ENCODE data around the gene THOC2. TPM values are rescaled to one million over a fixed set of nuclear protein-coding genes. Genes with fewer than 3 reads are reported as not detected.
"Not testable (repeated sequence)": the region's sequence is repeated elsewhere in the genome, so short reads cannot be mapped to it uniquely, and the experiment has no call there.

THOC2 gene
- 41.4 TPM for polyA plus RNA-seq

- Mint-ChIP-seq H3K4me3 (peak within 1 kb of the TSS; percentile 94 to 99 (median 98)), H3K27ac (peak within 1 kb of the TSS; percentile 89 to 99 (median 94)), H3K4me1 (peaks cover 19 to 24% (median 19%) of the 10 kb centered on the region in 3 donors), H3K9me3 (no peaks in the 10 kb centered on the region), H3K27me3 (no peaks in the 10 kb centered on the region), H3K36me3 (no peaks in the 10 kb centered on the region)
Measured at GRCh38 chrX:123732670-123733363, at the start of gene THOC2. TSS of gene THOC2 (minus strand) at chrX:123733052. CDS start at chrX:123733022, 30 bp downstream.

DNA sequence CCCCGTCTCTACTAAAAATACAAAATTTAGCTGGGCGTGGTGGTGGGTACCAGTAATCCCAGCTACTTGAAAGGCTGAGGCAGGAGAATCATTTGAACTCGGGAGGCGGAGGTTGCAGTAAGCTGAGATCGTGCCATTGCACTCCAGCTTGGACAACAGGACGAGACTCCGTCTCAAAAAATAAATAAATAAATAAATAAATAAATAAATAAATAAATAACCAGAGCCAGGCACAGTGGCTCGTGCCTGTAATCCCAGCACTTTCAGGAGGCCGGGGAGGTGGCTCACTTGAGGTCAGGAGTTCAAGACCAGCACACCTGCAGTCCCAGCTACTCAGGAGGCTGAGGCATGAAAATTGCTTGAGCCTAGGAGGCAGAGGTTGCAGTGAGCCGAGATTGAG lies 48.9 kb upstream of the THOC2 start:
- not testable (repeated sequence) for H3K4me3 Mint-ChIP-seq, H3K27ac Mint-ChIP-seq, H3K27me3 Mint-ChIP-seq, H3K9me3 Mint-ChIP-seq, H3K36me3 Mint-ChIP-seq
- peaks cover 4 to 10% (median 7%) of the 10 kb centered on the region in 3 donors for H3K4me1 Mint-ChIP-seq

DNA sequence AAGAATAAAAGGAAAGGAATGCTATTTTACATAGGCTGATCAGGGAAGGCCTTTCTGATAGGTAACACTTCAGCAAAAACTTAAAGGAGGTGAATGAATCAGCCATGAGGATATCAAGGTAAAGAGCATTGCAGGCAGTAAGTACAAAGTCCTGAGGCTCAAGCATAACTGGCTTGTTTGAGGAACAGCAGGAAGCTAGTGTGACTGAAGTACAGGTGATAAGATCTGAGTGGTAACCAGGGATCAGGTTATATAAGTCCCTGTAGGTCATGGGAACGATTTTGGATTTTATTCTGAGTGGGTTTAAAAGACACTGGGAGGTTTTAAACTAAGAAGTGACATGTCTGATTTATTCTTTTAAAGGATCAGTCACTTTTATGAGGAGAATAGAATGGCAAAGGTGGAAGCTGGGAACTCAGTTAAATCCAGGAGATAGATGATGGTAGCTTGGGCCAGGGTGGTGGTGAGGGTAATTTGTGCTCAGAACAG lies 47.1 kb upstream of the THOC2 start:
- Mint-ChIP-seq H3K9me3 (no peaks in the 10 kb centered on the region), H3K36me3 (no peaks in the 10 kb centered on the region), H3K4me3 (no peak overlapping the region), H3K4me1 (peaks cover 2 to 7% (median 4%) of the 10 kb centered on the region in 3 donors), H3K27me3 (no peaks in the 10 kb centered on the region), H3K27ac (peak overlapping the region in 1 of 3 donors; percentile 40)

- H3K36me3 Mint-ChIP-seq, result no peaks in the 10 kb centered on the region
- no peaks in the 10 kb centered on the region for H3K27me3 Mint-ChIP-seq
- no peak overlapping the region for H3K27ac Mint-ChIP-seq
- H3K4me3 Mint-ChIP-seq, result no peak overlapping the region
- H3K9me3 Mint-ChIP-seq, result peaks cover 2 to 6% (median 3%) of the 10 kb centered on the region in 3 donors
- H3K4me1 Mint-ChIP-seq, result no peaks in the 10 kb centered on the region
Measured at GRCh38 chrX:123773258-123773988, 40.6 kb upstream of the THOC2 start.

DNA sequence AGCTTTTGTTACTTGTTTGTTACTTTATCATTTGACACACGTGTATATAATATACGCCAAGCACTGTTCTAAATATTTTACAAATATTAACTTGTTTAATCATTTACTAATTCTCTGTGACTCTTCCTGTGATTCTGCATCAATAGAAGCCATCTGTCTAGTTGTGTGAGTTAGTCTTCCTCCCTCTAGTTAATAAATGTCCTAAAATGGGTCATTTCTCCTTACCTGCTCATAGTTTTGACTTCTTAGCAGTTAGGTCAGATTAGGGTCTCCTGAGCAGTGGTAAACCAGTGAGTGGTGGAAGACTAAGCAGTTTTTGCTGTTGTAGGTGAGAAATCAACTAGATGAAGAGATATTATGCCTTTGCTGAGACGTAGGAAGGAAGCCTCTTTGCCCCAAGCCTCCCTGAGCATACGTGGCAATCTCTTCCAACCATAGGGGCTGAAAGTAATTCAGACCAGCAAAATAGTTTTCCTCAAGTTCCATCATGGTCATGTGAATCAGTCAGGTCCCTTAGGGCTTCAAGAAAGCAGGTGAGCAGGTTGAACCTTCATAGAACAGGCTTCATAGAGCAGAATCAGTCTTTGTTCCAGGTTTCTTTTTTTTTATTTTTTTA lies 38.7 kb upstream of the THOC2 start:
- H3K36me3 Mint-ChIP-seq, result no peaks in the 10 kb centered on the region
- H3K4me3 Mint-ChIP-seq, result no peak overlapping the region
- peaks cover 0 to 4% (median 0%) of the 10 kb centered on the region in 3 donors for H3K4me1 Mint-ChIP-seq
- H3K27me3 Mint-ChIP-seq, result no peaks in the 10 kb centered on the region
- no peak overlapping the region for H3K27ac Mint-ChIP-seq
- peaks cover 2 to 6% (median 3%) of the 10 kb centered on the region in 3 donors for H3K9me3 Mint-ChIP-seq

- no peaks in the 10 kb centered on the region for H3K36me3 Mint-ChIP-seq
- H3K9me3 Mint-ChIP-seq, result peaks cover 0 to 2% (median 2%) of the 10 kb centered on the region in 3 donors
- peak overlapping the region; percentile 79 to 96 (median 92) for H3K4me3 Mint-ChIP-seq
- peaks cover 2 to 11% (median 7%) of the 10 kb centered on the region in 3 donors for H3K4me1 Mint-ChIP-seq
- H3K27ac Mint-ChIP-seq, result peak overlapping the region in 1 of 3 donors; percentile 68
- H3K27me3 Mint-ChIP-seq, result no peaks in the 10 kb centered on the region
Measured at GRCh38 chrX:123764967-123765871, 32.4 kb upstream of the THOC2 start.

DNA sequence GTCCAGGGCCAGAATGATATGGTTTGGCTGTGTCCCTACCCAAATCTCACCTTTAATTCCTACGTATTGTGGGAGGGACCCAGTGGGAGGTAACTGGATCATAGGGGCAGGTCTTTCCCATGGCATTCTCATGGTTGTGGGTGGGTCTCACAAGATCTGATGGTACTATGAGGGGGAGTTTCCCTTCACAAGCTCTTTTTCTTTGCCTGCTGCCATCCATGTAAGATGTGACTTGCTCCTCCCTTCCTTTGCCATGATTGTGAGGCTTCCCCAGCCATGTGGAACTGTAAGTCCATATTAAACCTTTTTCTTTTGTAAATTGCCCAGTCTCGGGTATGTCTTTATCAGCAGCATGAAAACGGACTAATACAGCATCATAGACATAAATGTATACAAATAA lies 27.0 kb upstream of the THOC2 start:
- H3K4me3 Mint-ChIP-seq, H3K27me3 Mint-ChIP-seq, H3K9me3 Mint-ChIP-seq, H3K36me3 Mint-ChIP-seq, H3K27ac Mint-ChIP-seq, H3K4me1 Mint-ChIP-seq: not testable (repeated sequence)

- H3K27ac Mint-ChIP-seq, H3K9me3 Mint-ChIP-seq, H3K4me3 Mint-ChIP-seq, H3K4me1 Mint-ChIP-seq, H3K36me3 Mint-ChIP-seq, H3K27me3 Mint-ChIP-seq: not testable (repeated sequence)
Measured at GRCh38 chrX:123757794-123758193, 24.9 kb upstream of the THOC2 start.

GRCh38 chrX:123756320-123756719 lies 23.5 kb upstream of the THOC2 start:
- H3K27me3 Mint-ChIP-seq, result no peaks in the 10 kb centered on the region
- H3K4me1 Mint-ChIP-seq, result no peaks in the 10 kb centered on the region
- peaks cover 1% of the 10 kb centered on the region for H3K36me3 Mint-ChIP-seq
- H3K27ac Mint-ChIP-seq, result no peak overlapping the region
- H3K9me3 Mint-ChIP-seq, result peaks cover 0 to 8% (median 3%) of the 10 kb centered on the region in 3 donors
- H3K4me3 Mint-ChIP-seq, result no peak overlapping the region

DNA sequence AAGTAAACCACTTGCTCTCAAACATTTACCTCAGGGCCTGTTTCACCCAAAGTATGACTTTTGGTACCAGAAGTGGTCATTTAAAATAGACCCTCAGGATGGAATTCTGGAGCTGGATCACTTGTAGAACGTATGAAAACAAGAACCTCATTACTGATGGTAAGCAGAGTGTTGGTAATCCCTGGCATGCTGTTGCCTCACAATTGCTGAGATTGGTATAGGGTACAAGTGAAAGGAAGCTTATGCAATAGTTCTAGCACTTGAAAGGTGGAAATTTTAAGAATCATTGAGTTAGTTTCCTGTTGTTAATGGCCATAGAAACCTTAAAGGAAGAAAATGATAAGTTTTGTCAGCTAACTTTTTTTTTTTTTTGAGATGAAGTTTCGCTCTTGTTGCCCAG lies 22.3 kb upstream of the THOC2 start:
- H3K36me3 Mint-ChIP-seq, result peaks cover 1% of the 10 kb centered on the region
- H3K4me3 Mint-ChIP-seq, result no peak overlapping the region
- H3K9me3 Mint-ChIP-seq, result peaks cover 0 to 8% (median 3%) of the 10 kb centered on the region in 3 donors
- H3K4me1 Mint-ChIP-seq, result no peaks in the 10 kb centered on the region
- H3K27me3 Mint-ChIP-seq, result no peaks in the 10 kb centered on the region
- no peak overlapping the region for H3K27ac Mint-ChIP-seq

DNA sequence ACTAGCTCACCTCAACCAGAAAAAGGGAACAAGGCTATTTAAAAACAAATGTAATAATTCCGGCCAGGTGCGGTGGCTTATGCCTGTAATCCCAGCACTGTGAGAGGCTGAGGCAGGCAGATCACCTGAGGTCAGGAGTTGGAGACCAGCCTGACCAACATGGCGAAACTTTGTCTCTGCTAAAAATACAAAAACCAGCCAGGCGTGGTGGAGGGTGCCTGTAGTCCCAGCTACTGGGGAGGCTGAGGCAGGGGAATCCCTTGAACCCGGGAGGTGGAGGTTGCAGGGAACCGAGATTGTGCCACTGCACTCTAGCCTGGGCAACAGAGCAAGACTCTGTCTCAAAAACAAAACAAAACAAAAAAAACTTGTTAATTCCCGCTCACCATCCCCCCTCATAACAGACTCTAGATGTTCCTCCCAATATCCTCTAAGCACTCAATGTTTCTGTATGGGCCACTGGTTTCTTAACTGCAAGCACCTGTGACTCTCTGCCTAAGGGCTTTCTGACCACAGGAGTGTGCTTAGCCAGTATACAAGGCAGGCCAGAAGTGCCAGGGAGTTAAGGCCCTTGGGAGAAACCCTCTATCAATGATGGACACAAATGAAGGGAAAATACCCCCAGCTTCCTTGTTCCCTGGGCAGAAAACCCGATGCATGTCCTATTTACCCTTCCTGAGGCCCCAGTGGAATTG lies 21.0 kb upstream of the THOC2 start:
- no peak overlapping the region for H3K27ac Mint-ChIP-seq
- no peak overlapping the region for H3K4me3 Mint-ChIP-seq

DNA sequence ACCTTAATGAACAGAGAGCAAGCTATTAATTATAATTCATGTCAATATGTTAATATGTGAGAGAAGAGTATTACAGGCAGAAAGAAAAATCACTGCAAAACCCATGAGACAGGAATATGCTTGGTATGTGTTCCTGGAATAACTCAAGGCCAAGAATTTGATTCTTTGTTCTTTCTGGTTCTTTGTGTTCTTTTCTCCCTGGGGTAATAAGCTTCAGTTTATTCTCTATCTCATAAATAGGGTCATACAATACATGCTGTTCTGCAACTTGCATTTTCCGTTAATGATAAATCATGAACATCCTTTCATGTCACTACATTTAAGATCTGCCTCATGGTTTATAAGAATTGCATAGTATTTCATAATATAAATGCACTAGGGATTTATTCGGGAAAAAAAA lies 16.8 kb upstream of the THOC2 start:
- H3K27ac Mint-ChIP-seq, result no peak overlapping the region
- H3K4me3 Mint-ChIP-seq, result no peak overlapping the region
- H3K36me3 Mint-ChIP-seq, result peaks cover 1% of the 10 kb centered on the region
- no peaks in the 10 kb centered on the region for H3K27me3 Mint-ChIP-seq
- no peaks in the 10 kb centered on the region for H3K4me1 Mint-ChIP-seq
- H3K9me3 Mint-ChIP-seq, result no peaks in the 10 kb centered on the region

More for the DNA sequence above, 21.0 kb upstream of the THOC2 start:
- Mint-ChIP-seq H3K36me3 (peaks cover 1% of the 10 kb centered on the region), H3K9me3 (peaks cover 0 to 5% (median 3%) of the 10 kb centered on the region in 3 donors), H3K27me3 (no peaks in the 10 kb centered on the region), H3K4me1 (no peaks in the 10 kb centered on the region)

DNA sequence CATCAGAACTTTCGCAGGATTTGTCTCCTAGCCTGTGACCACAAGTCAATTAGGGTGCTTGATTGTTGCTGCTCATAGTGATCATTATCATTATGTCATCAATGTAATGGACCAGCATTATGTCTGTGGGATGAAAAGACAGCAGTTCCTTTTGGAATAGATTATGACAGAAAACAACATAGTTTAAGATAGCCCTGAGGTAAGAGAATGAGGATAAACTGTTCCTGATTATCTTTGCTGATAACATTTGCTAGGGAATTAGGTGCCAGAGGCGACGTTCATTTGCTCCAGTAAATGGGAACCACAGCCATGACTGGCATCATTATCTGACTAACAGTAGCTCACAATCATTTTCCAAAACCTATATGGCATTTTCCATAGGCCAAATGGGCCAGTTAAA lies 12.7 kb upstream of the THOC2 start:
- Mint-ChIP-seq H3K9me3 (peaks cover 0 to 1% (median 0%) of the 10 kb centered on the region in 3 donors), H3K4me3 (no peak overlapping the region), H3K27me3 (peaks cover 1% of the 10 kb centered on the region), H3K36me3 (no peaks in the 10 kb centered on the region), H3K4me1 (peaks cover 0 to 2% (median 0%) of the 10 kb centered on the region in 3 donors), H3K27ac (no peak overlapping the region)

- H3K4me3 Mint-ChIP-seq, result no peak overlapping the region
- H3K27ac Mint-ChIP-seq, result no peak overlapping the region
- H3K36me3 Mint-ChIP-seq, result no peaks in the 10 kb centered on the region
- peaks cover 1% of the 10 kb centered on the region for H3K27me3 Mint-ChIP-seq
- peaks cover 0 to 1% (median 0%) of the 10 kb centered on the region in 3 donors for H3K9me3 Mint-ChIP-seq
- peaks cover 0 to 2% (median 2%) of the 10 kb centered on the region in 3 donors for H3K4me1 Mint-ChIP-seq
Measured at GRCh38 chrX:123743312-123743711, 10.5 kb upstream of the THOC2 start.

Measured in IgD-negative memory B cell (primary cell).